WERI-Rb-1 (cell line): Measurements from ENCODE around the gene HSPB6.
"Not testable (repeated sequence)": the region's sequence is repeated elsewhere in the genome, so short reads cannot be mapped to it uniquely, and the experiment has no call there.

Source experiments
- DNase-seq: peaks from one replicate; pipeline ENCODE4 v3.0.0-alpha.2; 2020
- H3K27ac ChIP-seq: fragments of 250-450 bp; sonication (Bioruptor Pico); 2 replicates; pipeline ENCODE4 v1.5.1; 2020; ENCODE audit warnings: mild to moderate bottlenecking, moderate library complexity
- H3K27me3 ChIP-seq: fragments of 250-450 bp; sonication (Bioruptor Pico); 2 replicates; pipeline ENCODE4 v1.5.1; 2021; ENCODE audit warnings: mild to moderate bottlenecking, low read depth, moderate library complexity; ENCODE audit not compliant: insufficient read depth, severe bottlenecking
- H3K36me3 ChIP-seq: fragments of 250-450 bp; sonication (Bioruptor Pico); 2 replicates; pipeline ENCODE4 v1.5.1; 2020; ENCODE audit warnings: mild to moderate bottlenecking, moderate library complexity
- H3K4me3 ChIP-seq: 2 replicates; pipeline ENCODE4 v1.5.1; 2011; ENCODE audit warnings: low read depth, mild to moderate bottlenecking, control low read depth, low read length
- H3K9me3 ChIP-seq: fragments of 250-450 bp; sonication (Bioruptor Pico); 2 replicates; pipeline ENCODE4 v1.5.1; 2021; ENCODE audit warnings: mild to moderate bottlenecking, moderate library complexity; ENCODE audit not compliant: severe bottlenecking
- TF ChIP-seq, protein P1 (sequence below): IDR thresholded peaks from 2 replicates; pipeline ENCODE4 v1.5.1; 2011; ENCODE audit warnings: low read depth, mild to moderate bottlenecking, control low read depth, inconsistent platforms, low read length

The HSPB6 gene

DNA sequence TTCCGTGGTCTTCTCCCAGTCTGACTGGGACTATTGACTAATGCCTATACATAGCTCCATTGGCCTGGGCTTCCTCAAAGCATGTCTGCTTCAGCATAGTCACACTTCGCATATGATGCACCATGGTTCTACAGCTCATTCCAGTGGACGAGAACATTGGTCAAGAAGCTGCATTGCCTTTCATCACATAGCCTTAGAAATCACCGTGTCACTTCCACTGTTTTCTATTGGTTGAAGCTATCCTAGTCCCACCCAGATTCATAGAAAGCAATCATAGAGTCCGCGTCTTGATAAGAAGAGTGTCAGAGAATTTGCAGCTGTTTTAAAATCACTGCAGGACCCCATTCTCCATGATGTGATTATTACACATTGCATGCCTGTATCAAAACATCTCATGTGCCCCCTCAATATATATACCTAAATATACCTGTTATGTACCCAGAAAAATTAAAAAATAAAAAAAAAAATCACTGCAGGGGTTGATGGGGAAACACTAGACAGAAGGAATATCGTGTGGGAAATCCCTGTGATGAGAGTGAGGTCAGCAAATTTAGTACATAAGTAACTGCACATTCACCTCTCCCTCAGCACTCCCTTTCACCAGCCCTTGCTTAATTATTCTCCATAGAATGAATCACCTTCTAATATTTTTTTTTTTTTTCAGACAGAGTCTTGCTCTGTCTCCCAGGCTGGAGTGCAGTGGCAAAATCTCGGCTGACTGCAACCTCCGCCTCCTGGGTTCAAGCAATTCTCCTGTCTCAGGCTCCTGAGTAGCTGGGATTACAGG is 16.4 kb upstream of the HSPB6 start:
- TF ChIP-seq, protein P1, sequence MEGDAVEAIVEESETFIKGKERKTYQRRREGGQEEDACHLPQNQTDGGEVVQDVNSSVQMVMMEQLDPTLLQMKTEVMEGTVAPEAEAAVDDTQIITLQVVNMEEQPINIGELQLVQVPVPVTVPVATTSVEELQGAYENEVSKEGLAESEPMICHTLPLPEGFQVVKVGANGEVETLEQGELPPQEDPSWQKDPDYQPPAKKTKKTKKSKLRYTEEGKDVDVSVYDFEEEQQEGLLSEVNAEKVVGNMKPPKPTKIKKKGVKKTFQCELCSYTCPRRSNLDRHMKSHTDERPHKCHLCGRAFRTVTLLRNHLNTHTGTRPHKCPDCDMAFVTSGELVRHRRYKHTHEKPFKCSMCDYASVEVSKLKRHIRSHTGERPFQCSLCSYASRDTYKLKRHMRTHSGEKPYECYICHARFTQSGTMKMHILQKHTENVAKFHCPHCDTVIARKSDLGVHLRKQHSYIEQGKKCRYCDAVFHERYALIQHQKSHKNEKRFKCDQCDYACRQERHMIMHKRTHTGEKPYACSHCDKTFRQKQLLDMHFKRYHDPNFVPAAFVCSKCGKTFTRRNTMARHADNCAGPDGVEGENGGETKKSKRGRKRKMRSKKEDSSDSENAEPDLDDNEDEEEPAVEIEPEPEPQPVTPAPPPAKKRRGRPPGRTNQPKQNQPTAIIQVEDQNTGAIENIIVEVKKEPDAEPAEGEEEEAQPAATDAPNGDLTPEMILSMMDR = no peak
- no peak overlapping the region for H3K4me3 ChIP-seq
- no peak overlapping the region for H3K27ac ChIP-seq
- H3K27me3 ChIP-seq = no peaks in the 10 kb centered on the region
- peaks cover 17% of the 10 kb centered on the region for H3K36me3 ChIP-seq
- DNase-seq = no peak
- no peaks in the 10 kb centered on the region for H3K9me3 ChIP-seq

DNA sequence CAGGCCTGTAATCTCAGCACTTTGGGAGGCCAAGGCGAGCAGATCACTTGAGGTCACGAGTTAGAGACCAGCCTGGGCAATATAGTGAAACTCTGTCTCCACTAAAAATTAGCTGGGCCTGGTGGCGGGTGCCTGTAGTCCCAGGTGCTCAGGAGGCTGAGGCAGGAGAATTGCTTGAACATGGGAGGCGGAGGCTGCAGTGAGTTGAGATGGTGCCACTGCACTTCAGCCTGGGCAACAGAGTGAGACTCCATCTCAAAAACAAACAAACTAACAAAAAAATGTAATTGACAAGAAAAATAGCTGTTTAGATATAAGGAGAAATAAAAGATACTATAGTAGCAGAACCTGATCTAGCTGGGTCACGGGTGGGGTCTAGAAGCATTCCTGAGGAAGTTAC is 15.5 kb upstream of the HSPB6 start:
- not testable (repeated sequence) for H3K27ac ChIP-seq, H3K9me3 ChIP-seq, DNase-seq, H3K4me3 ChIP-seq, H3K27me3 ChIP-seq
- H3K36me3 ChIP-seq = peaks cover 16% of the 10 kb centered on the region

DNA sequence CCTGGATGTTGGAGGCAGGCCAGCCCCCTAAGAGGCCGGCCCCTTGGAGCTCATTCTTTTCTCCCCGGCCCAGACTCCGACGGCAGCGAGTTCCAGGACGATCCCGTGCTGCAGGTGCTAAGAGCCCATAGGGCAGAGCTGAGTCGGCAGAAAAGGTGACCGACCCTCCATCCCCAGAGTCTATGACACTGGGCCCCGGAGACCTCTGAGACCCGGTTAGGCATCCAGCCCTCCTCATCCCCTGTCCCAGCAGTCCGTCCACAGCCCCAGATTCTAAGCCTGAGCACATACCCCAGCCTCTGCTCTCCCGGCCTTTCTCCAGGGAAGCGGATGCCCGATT is 11.2 kb upstream of the HSPB6 start:
- DNase-seq = no peak
- Histone ChIP-seq H3K27ac (no peak overlapping the region), H3K9me3 (no peaks in the 10 kb centered on the region), H3K27me3 (no peaks in the 10 kb centered on the region), H3K4me3 (no peak overlapping the region), H3K36me3 (peaks cover 35% of the 10 kb centered on the region)
- TF ChIP-seq, protein P1 = no peak

DNA sequence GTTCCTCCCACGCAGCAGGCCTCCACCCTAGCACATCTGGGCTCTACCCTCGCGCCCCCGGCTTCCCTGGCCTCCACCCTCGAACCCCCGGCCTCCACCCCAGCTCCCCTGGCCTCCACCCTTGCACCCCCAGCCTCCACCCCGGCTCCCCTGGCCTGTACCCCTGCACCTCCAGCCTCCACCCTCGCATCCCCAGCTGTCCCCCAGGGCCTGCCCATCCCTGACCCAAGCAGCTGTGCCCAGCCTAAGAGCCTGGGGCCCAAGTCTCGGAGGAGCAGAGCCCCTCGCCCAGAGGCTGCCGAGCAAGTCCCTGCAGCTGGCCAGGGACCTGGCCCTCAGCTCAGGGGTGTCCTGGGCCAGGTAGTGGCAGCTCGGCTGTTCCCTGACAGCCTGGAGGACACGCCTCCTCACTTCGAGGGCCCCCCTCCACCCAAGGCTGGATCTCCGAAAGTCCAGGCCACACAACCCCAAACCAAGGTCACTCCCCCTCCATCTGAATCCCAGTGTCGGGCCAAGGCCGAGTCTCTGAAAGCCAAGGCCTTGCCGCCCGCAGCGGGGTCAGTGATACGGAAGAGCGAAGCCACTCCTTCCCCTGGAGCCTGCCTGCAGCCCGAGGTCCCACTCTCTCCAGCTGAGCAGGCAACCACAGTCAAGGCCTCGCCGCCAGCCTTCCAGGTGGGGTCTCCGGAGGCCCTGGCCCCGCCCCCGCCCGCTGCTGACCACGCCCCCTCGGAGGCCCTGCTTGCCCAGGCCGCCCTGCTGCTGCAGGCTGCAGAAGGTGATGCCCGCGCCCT is 10.7 kb upstream of the HSPB6 start:
- Histone ChIP-seq H3K36me3 (peaks cover 35% of the 10 kb centered on the region), H3K9me3 (no peaks in the 10 kb centered on the region), H3K27ac (no peak overlapping the region), H3K4me3 (no peak overlapping the region), H3K27me3 (no peaks in the 10 kb centered on the region)
- TF ChIP-seq, protein P1 = no peak
- DNase-seq = no peak

DNA sequence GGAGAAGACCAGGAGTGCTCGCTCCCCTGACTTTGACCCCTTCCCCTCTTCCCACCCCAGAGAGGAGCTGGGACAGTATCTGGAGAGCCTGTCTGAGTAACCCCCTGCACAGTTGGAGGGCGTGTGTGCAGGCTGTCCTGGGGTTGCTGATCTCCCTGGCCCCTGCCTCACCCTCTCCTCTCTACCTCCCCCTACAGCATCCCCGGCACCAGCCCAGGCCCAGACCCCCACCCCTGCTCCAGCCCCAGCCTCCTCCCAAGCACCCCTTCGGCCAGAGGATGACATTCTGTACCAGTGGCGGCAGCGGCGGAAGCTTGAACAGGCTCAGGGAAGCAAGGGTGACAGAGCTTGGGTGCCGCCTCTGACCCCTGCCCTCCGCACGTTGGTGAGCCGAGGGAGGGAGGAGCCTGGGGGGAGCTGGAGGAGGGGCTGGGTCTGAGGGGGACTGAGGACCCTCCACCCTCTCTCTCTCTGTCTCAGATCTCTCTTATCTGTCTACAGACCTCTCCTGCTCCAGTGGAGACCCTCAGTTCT is 9.8 kb upstream of the HSPB6 start:
- Histone ChIP-seq H3K4me3 (no peak overlapping the region), H3K9me3 (no peaks in the 10 kb centered on the region), H3K27ac (no peak overlapping the region), H3K27me3 (no peaks in the 10 kb centered on the region), H3K36me3 (peaks cover 42% of the 10 kb centered on the region)
- DNase-seq = no peak
- TF ChIP-seq, protein P1 = no peak
